RWPE2 (cell line): ENCODE results near the gene ATAD3B.

Experiments
- ATAC-seq: fragments of 200-7000 bp; cut with Tn5 transposase; 3 replicates; pipeline ENCODE4 v1.9.1; 2021; ENCODE audit warnings: low read depth
- DNase-seq: peaks from one replicate; pipeline ENCODE4 v3.0.0-alpha.2; 2020; ENCODE audit warnings: low spot score
- H3K27ac ChIP-seq: fragments of 450-650 bp; 2 replicates; pipeline ENCODE4 v1.5.1; 2017; ENCODE audit warnings: mild to moderate bottlenecking; ENCODE audit not compliant: poor library complexity, severe bottlenecking
- H3K27me3 ChIP-seq: fragments of 250-450 bp; sonication (Bioruptor Pico); 2 replicates; pipeline ENCODE4 v1.5.1; 2021; ENCODE audit warnings: mild to moderate bottlenecking, moderate library complexity; ENCODE audit not compliant: insufficient read depth, poor library complexity, severe bottlenecking
- H3K36me3 ChIP-seq: fragments of 250-450 bp; sonication (Bioruptor Pico); 2 replicates; pipeline ENCODE4 v1.5.1; 2020; ENCODE audit warnings: low read depth, mild to moderate bottlenecking, moderate library complexity
- H3K4me1 ChIP-seq: fragments of 250-450 bp; sonication (Bioruptor Pico); 2 replicates; pipeline ENCODE4 v1.5.1; 2021; ENCODE audit warnings: mild to moderate bottlenecking, moderate library complexity; ENCODE audit not compliant: insufficient read depth, poor library complexity, severe bottlenecking
- H3K4me3 ChIP-seq: fragments of 250-450 bp; sonication (Bioruptor Pico); 2 replicates; pipeline ENCODE4 v1.5.1; 2021; ENCODE audit warnings: mild to moderate bottlenecking, moderate library complexity; ENCODE audit not compliant: severe bottlenecking
- H3K9me3 ChIP-seq: fragments of 250-450 bp; sonication (Bioruptor Pico); 2 replicates; pipeline ENCODE4 v1.5.1; 2021; ENCODE audit warnings: mild to moderate bottlenecking, moderate library complexity; ENCODE audit not compliant: severe bottlenecking
- CTCF ChIP-seq: fragments of 450-650 bp; IDR thresholded peaks from one replicate; pipeline ENCODE4 v1.5.1; 2017; ENCODE audit warnings: mild to moderate bottlenecking, moderate library complexity; ENCODE audit not compliant: poor library complexity, severe bottlenecking

Gene ATAD3B

GRCh38 chr1:1534401-1535154 lies 63.0 kb downstream of the ATAD3B start:
- Histone ChIP-seq H3K4me1 (no peaks in the 10 kb centered on the region), H3K9me3 (peaks cover 9% of the 10 kb centered on the region), H3K4me3 (no peak overlapping the region), H3K27ac (no peak overlapping the region), H3K27me3 (no peaks in the 10 kb centered on the region), H3K36me3 (peaks cover 22% of the 10 kb centered on the region)
- no peak for ATAC-seq
- no peak for TF ChIP-seq CTCF
- no peak for DNase-seq

GRCh38 chr1:1535201-1536018 lies 63.8 kb downstream of the ATAD3B start:
- TF ChIP-seq CTCF = no peak
- DNase-seq (no peak), ATAC-seq (no peak)
- no peak overlapping the region for H3K27ac ChIP-seq
- no peaks in the 10 kb centered on the region for H3K4me1 ChIP-seq
- H3K36me3 ChIP-seq = peaks cover 14% of the 10 kb centered on the region
- H3K4me3 ChIP-seq = no peak overlapping the region
- peaks cover 9% of the 10 kb centered on the region for H3K9me3 ChIP-seq
- H3K27me3 ChIP-seq = no peaks in the 10 kb centered on the region

- TF ChIP-seq CTCF = no peak
- Histone ChIP-seq H3K27ac (no peak overlapping the region), H3K4me1 (no peaks in the 10 kb centered on the region), H3K36me3 (peaks cover 13% of the 10 kb centered on the region), H3K4me3 (no peak overlapping the region), H3K9me3 (peaks cover 5% of the 10 kb centered on the region), H3K27me3 (no peaks in the 10 kb centered on the region)
- DNase-seq = peak; percentile 65
- ATAC-seq = peak; percentile 4; the same call in 1 of the 3 replicates
These were observed 64.7 kb downstream of the ATAD3B start for GRCh38 chr1:1536019-1536937.

GRCh38 chr1:1536938-1537546 lies 65.5 kb downstream of the ATAD3B start:
- H3K9me3 ChIP-seq = no peaks in the 10 kb centered on the region
- ATAC-seq = no peak
- peaks cover 8% of the 10 kb centered on the region; the same call in 1 of the 2 replicates for H3K36me3 ChIP-seq
- no peak for DNase-seq
- H3K27ac ChIP-seq = no peak overlapping the region
- TF ChIP-seq CTCF = no peak
- no peaks in the 10 kb centered on the region for H3K4me1 ChIP-seq
- no peak overlapping the region for H3K4me3 ChIP-seq
- H3K27me3 ChIP-seq = no peaks in the 10 kb centered on the region
